Measurements from ENCODE around the gene NEK1. TPM values are rescaled to one million over a fixed set of nuclear protein-coding genes. Genes with fewer than 3 reads are reported as not detected.

Gene NEK1
- total RNA-seq, 1 experiment from 2014 or later, result 10.3 TPM

- TF ChIP-seq PRDM15 (CRISPR knock-in tag; IDR thresholded peaks at IDR 0.05) (no peak), RORB (CRISPR knock-in tag; IDR thresholded peaks at IDR 0.05) (no peak), FOXK1 (CRISPR knock-in tag; IDR thresholded peaks at IDR 0.05) (no peak), CREB1 (CRISPR knock-in tag; IDR thresholded peaks at IDR 0.05) (no peak), ZNF396 (CRISPR knock-in tag; IDR thresholded peaks at IDR 0.05; ENCODE audit: borderline replicate concordance) (no peak), CREM (CRISPR knock-in tag; IDR thresholded peaks at IDR 0.05) (no peak), CTCF (IDR thresholded peaks at IDR 0.05) (no peak)
These were observed 127.9 kb downstream of the NEK1 start (continued) for GRCh38 chr4:169484485-169484884.

- H3K9me3 Mint-ChIP-seq, result peaks cover 14% of the 10 kb centered on the region
- ChIA-PET POLR2A (no interaction called here), CTCF (no interaction called here)
- H3K27ac Mint-ChIP-seq, result no peak overlapping the region
- H3K36me3 Mint-ChIP-seq, result peaks cover 10% of the 10 kb centered on the region
- no peak overlapping the region for H3K4me3 Mint-ChIP-seq
- no peaks in the 10 kb centered on the region; the same call in 1 of the 2 replicates for H3K27me3 Mint-ChIP-seq (ENCODE audit: low read depth)
- DNase-seq (ENCODE audit: low spot score) (no peak), ATAC-seq (no peak)
- H3K4me1 Mint-ChIP-seq, result no peaks in the 10 kb centered on the region
- no peak for TF ChIP-seq ZNF138 (CRISPR knock-in tag; conservative IDR thresholded peaks at IDR 0.05)
- no peak for TF ChIP-seq CTCF (IDR thresholded peaks at IDR 0.05)
- TF ChIP-seq ESRRA (CRISPR knock-in tag; IDR thresholded peaks at IDR 0.05; ENCODE audit: borderline replicate concordance), result no peak
- no peak for TF ChIP-seq TEAD4 (CRISPR knock-in tag; IDR thresholded peaks at IDR 0.05)
- no peak for TF ChIP-seq FOXK1 (CRISPR knock-in tag; IDR thresholded peaks at IDR 0.05)
- TF ChIP-seq MXD4 (CRISPR knock-in tag; IDR thresholded peaks at IDR 0.05; ENCODE audit: borderline replicate concordance), result no peak
- TF ChIP-seq FOXJ3 (CRISPR knock-in tag; IDR thresholded peaks at IDR 0.05; ENCODE audit: borderline replicate concordance), result no peak
These were observed 148.3 kb downstream of the NEK1 start for GRCh38 chr4:169464080-169464479.

- DNase-seq (ENCODE audit: low spot score) (no peak), ATAC-seq (no peak)
- no peak overlapping the region for H3K4me3 Mint-ChIP-seq
- peaks cover 13% of the 10 kb centered on the region for H3K36me3 Mint-ChIP-seq
- H3K4me1 Mint-ChIP-seq, result no peaks in the 10 kb centered on the region
- H3K27ac Mint-ChIP-seq, result no peak overlapping the region
- TF ChIP-seq E2F1 (CRISPR knock-in tag; IDR thresholded peaks at IDR 0.05) (no peak), ZNF263 (CRISPR knock-in tag; IDR thresholded peaks at IDR 0.05; ENCODE audit: low read depth) (no peak), USF1 (CRISPR knock-in tag; IDR thresholded peaks at IDR 0.05) (no peak), SMAD4 (CRISPR knock-in tag; IDR thresholded peaks at IDR 0.05) (no peak), ZNF423 (CRISPR knock-in tag; IDR thresholded peaks at IDR 0.05) (no peak), JUN (CRISPR knock-in tag; IDR thresholded peaks at IDR 0.05) (no peak), RELA (CRISPR knock-in tag; IDR thresholded peaks at IDR 0.05; ENCODE audit: borderline replicate concordance) (no peak)
- peaks cover 16% of the 10 kb centered on the region for H3K9me3 Mint-ChIP-seq
- H3K27me3 Mint-ChIP-seq (ENCODE audit: low read depth), result no peaks in the 10 kb centered on the region
- POLR2A ChIA-PET, result no interaction called here
- CTCF ChIA-PET, result no interaction called here
These were observed 152.3 kb downstream of the NEK1 start for GRCh38 chr4:169460081-169460480.
